Kidney capillary endothelial cell (primary cell): ENCODE results near the gene SUSD1.
"Not testable (repeated sequence)": the region's sequence is repeated elsewhere in the genome, so short reads cannot be mapped to it uniquely, and the experiment has no call there.

ENCODE experiments used
- DNase-seq: peaks from one replicate; pipeline ENCODE4 v3.0.0-alpha.2; 2018; ENCODE audit warnings: low spot score

SUSD1 gene

GRCh38 chr9:112174965-112175795 is at the start of gene SUSD1:
TSS of gene SUSD1 (minus strand) at chr9:112175297. CDS start at chr9:112175235, 62 bp downstream.
- DNase-seq, result peak; percentile 42

GRCh38 chr9:112224401-112225289 is 49.5 kb upstream of the SUSD1 start:
- no peak for DNase-seq

- no peak for DNase-seq
These were observed 43.8 kb upstream of the SUSD1 start for GRCh38 chr9:112218908-112219307.

- no peak for DNase-seq
These were observed 37.8 kb upstream of the SUSD1 start for GRCh38 chr9:112212926-112213325.

- no peak for DNase-seq
These were observed 32.4 kb upstream of the SUSD1 start for GRCh38 chr9:112207451-112207850.

- no peak for DNase-seq
These were observed 28.4 kb upstream of the SUSD1 start for GRCh38 chr9:112203536-112203935.

GRCh38 chr9:112200711-112201110 is 25.6 kb upstream of the SUSD1 start:
- DNase-seq, result no peak

- no peak for DNase-seq
These were observed 23.5 kb upstream of the SUSD1 start for GRCh38 chr9:112198646-112199045.

- no peak for DNase-seq
These were observed 19.9 kb upstream of the SUSD1 start for GRCh38 chr9:112194969-112195431.

- no peak for DNase-seq
These were observed 18.6 kb upstream of the SUSD1 start for GRCh38 chr9:112193572-112194288.

- DNase-seq, result not testable (repeated sequence)
These were observed 15.2 kb upstream of the SUSD1 start for GRCh38 chr9:112190320-112190719.

- DNase-seq, result no peak
These were observed 13.8 kb upstream of the SUSD1 start for GRCh38 chr9:112188884-112189283.

- no peak for DNase-seq
These were observed 12.3 kb upstream of the SUSD1 start for GRCh38 chr9:112187404-112187803.

GRCh38 chr9:112186695-112187094 is 11.6 kb upstream of the SUSD1 start:
- DNase-seq, result no peak

GRCh38 chr9:112184946-112185345 is 9.8 kb upstream of the SUSD1 start:
- no peak for DNase-seq

GRCh38 chr9:112184221-112184620 is 9.1 kb upstream of the SUSD1 start:
- no peak for DNase-seq

GRCh38 chr9:112180387-112180881 is 5.3 kb upstream of the SUSD1 start:
- no peak for DNase-seq

GRCh38 chr9:112179816-112180215 is 4.7 kb upstream of the SUSD1 start:
- DNase-seq, result no peak

- no peak for DNase-seq
These were observed 1.4 kb upstream of the SUSD1 start for GRCh38 chr9:112176524-112176923.

GRCh38 chr9:112175796-112176315 is 759 bp upstream of the SUSD1 start:
- DNase-seq, result no peak

- DNase-seq, result peak; percentile 88
These were observed 704 bp downstream of the SUSD1 start for GRCh38 chr9:112174222-112174964.
